Karpas-422 (cell line): ENCODE data around the gene BTBD16. TPM values are rescaled to one million over a fixed set of nuclear protein-coding genes. Genes with fewer than 3 reads are reported as not detected.

ENCODE experiments used
- DNase-seq: peaks from one replicate; pipeline ENCODE4 v3.0.0-alpha.2; 2015
- H2AFZ ChIP-seq: fragments of 200-600 bp; sonication (generic); 2 replicates; pipeline ENCODE4 v1.6.1; 2014; ENCODE audit warnings: antibody characterized with exemption, low read length, mixed read lengths
- H3K27ac ChIP-seq: fragments of 200-600 bp; sonication (generic); 2 replicates; pipeline ENCODE4 v1.5.1; 2014; ENCODE audit warnings: mild to moderate bottlenecking, low read length, moderate library complexity
- H3K27me3 ChIP-seq: fragments of 200-600 bp; sonication (generic); 2 replicates; pipeline ENCODE4 v1.6.1; 2014; ENCODE audit warnings: low read length, mixed read lengths
- H3K36me3 ChIP-seq: fragments of 200-600 bp; sonication (generic); 2 replicates; pipeline ENCODE4 v1.6.1; 2014; ENCODE audit warnings: low read length, mixed read lengths; ENCODE audit not compliant: insufficient read depth
- H3K4me1 ChIP-seq: fragments of 200-600 bp; sonication (generic); 2 replicates; pipeline ENCODE4 v1.6.1; 2014; ENCODE audit warnings: mild to moderate bottlenecking, low read length, mixed read lengths
- H3K4me2 ChIP-seq: fragments of 200-600 bp; sonication (generic); 2 replicates; pipeline ENCODE4 v1.6.1; 2014; ENCODE audit warnings: low read length, low read depth, mild to moderate bottlenecking; ENCODE audit not compliant: poor library complexity, severe bottlenecking
- H3K4me3 ChIP-seq: fragments of 200-600 bp; sonication (generic); 2 replicates; pipeline ENCODE4 v1.5.1; 2014; ENCODE audit warnings: mild to moderate bottlenecking, antibody characterized with exemption, low read length, mixed read lengths
- H3K79me2 ChIP-seq: fragments of 200-600 bp; sonication (generic); 2 replicates; pipeline ENCODE4 v1.6.1; 2014; ENCODE audit warnings: mild to moderate bottlenecking, low read length, mixed read lengths
- H3K9ac ChIP-seq: fragments of 200-600 bp; sonication (generic); 2 replicates; pipeline ENCODE4 v1.6.0; 2014; ENCODE audit warnings: low read length
- H3K9me2 ChIP-seq: fragments of 200-600 bp; sonication (generic), shearing (Covaris generic); replicated peaks from 2 replicates; pipeline ENCODE4 v1.6.0; 2014; ENCODE audit warnings: mild to moderate bottlenecking, low read length, moderate library complexity; ENCODE audit not compliant: insufficient read depth
- H3K9me3 ChIP-seq: fragments of 300-700, 200-600 bp; sonication (generic); 2 replicates; pipeline ENCODE4 v1.6.1; 2014; ENCODE audit warnings: low read length, mixed read lengths
- H4K20me1 ChIP-seq: fragments of 200-600 bp; sonication (generic); 2 replicates; pipeline ENCODE4 v1.6.1; 2014; ENCODE audit warnings: mild to moderate bottlenecking, antibody characterized with exemption, low read length, low read depth; ENCODE audit not compliant: insufficient read depth
- total RNA-seq: library from RNA; depleted of rRNA; stranded (reverse); fragments of >200 nt; shearing (Covaris generic); gene quantifications from 2 replicates; pipeline ENCODE4 v1.2.3, GENCODE V29; 2014; ENCODE audit warnings: low replicate concordance

The BTBD16 gene
- total RNA-seq, 1 experiment from 2014 or later = not detected

DNA sequence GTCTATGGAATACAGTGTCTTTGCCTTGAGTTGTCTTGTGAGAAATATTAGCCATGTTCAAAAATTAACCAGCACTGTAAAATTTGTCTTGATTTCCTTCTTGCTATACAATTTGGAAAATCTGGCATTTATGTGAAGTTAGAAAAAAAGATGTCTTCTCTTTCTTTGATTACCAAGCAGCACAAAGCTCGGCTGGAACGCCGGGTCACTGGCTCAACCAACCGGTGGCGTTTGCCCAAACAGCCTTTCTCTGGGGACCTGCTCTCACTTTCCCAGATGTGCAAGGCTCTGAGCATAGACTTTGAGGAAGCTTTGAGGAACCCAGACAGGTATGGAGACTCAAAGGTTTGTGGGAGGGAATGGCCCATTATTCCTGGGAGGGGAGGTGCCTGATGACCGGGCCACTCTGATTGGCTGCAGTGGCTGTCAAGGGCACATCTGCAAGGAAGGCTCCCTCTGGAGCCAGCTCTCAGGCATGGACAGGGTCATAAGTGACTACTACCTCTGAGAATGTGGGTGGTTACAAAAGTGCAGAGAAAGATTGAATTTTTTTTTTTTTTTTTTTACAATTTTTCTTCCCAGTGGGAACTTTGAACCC lies 5.6 kb downstream of the BTBD16 start:
- H3K4me3 ChIP-seq = no peak overlapping the region
- no peaks in the 10 kb centered on the region for H3K4me1 ChIP-seq
- no peaks in the 10 kb centered on the region for H3K9me3 ChIP-seq
- no peaks in the 10 kb centered on the region for H3K9me2 ChIP-seq
- no peaks in the 10 kb centered on the region for H4K20me1 ChIP-seq
- no peaks in the 10 kb centered on the region for H3K36me3 ChIP-seq
- no peak overlapping the region for H3K4me2 ChIP-seq
- no peak overlapping the region for H3K9ac ChIP-seq
- H2AFZ ChIP-seq = no peak overlapping the region
- no peak overlapping the region for H3K27ac ChIP-seq
- no peaks in the 10 kb centered on the region for H3K79me2 ChIP-seq
- no peak for DNase-seq
- H3K27me3 ChIP-seq = no peaks in the 10 kb centered on the region

DNA sequence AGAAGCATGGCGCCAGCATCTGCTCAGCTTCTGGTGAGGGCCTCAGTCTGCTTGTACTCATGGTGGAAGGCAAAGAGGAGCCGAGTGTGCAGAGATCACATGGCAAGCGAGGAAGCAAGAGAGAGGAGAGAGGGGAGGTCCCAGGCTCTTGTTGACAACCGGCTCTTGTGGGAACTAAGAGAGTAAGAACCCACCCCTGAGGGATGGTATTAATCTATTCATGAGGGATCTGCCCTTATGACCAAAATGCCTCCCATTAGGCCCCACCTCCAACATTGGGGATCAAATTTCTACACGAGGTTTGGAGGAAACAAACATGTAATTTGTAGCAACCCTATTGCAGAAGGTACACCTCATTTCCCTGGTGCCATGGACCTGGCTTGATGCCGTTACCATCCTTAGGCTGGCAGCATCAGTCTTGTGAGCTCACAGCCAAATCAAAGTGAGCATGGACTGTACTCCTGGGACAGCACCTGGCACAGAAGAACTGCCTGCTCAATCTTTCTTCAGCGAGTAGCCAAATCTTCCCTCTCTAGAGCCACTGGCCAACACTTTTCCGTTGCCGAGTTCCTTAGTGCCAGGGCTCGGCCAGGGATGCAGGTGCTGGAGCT lies 6.5 kb downstream of the BTBD16 start:
- Histone ChIP-seq H3K36me3 (no peaks in the 10 kb centered on the region), H3K27ac (no peak overlapping the region), H3K4me1 (no peaks in the 10 kb centered on the region), H3K9me2 (no peaks in the 10 kb centered on the region), H4K20me1 (no peaks in the 10 kb centered on the region), H2AFZ (no peak overlapping the region), H3K9ac (no peak overlapping the region), H3K27me3 (no peaks in the 10 kb centered on the region), H3K79me2 (no peaks in the 10 kb centered on the region), H3K9me3 (no peaks in the 10 kb centered on the region), H3K4me2 (no peak overlapping the region), H3K4me3 (no peak overlapping the region)
- no peak for DNase-seq

DNA sequence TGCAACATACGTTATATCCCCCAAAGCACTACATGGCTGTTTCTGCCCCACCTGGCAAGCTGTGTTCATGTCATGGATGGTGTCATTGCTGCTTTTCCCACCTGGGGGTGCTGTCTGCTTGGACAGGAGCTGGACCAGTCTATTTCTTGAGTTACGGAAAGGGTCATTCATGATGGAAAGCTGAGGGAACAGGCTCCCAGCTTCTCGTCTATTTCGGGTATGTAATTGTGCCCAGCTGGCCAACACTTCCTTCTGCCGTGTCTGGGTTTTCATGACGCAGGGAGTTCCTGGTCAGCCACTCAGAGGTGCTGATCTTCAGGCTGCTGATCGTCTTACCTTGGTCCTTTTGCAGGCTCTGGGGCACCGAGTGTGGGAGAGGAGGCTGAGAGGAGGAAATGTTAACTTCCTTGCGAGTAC lies 8.6 kb downstream of the BTBD16 start:
- no peak overlapping the region for H3K9ac ChIP-seq
- no peaks in the 10 kb centered on the region for H3K4me1 ChIP-seq
- no peaks in the 10 kb centered on the region for H3K9me3 ChIP-seq
- H3K27me3 ChIP-seq = no peaks in the 10 kb centered on the region
- no peaks in the 10 kb centered on the region for H4K20me1 ChIP-seq
- H3K79me2 ChIP-seq = no peaks in the 10 kb centered on the region
- H2AFZ ChIP-seq = no peak overlapping the region
- H3K4me2 ChIP-seq = no peak overlapping the region
- no peak overlapping the region for H3K27ac ChIP-seq
- H3K9me2 ChIP-seq = no peaks in the 10 kb centered on the region
- DNase-seq = peak; percentile 74
- H3K4me3 ChIP-seq = no peak overlapping the region
- H3K36me3 ChIP-seq = no peaks in the 10 kb centered on the region

DNA sequence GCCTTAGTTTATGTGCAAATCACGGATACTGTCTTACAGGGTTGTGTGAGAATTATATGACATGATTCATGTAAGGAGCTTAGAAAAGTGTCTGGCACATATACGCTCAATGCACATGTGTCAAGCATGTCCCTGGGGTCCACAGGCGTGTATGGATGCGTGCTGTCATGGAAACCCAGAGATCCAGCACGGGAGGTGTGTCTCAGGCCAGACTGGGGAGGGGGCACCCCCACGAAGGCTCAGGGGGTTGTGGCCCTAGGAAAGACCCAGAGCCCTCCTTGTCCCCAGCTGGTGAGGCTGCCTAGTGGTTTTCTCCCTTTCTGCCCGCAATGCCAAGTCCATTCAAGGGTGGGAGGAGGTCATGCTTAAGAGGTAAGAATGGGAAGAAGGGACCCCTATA lies 9.1 kb downstream of the BTBD16 start:
- H3K27me3 ChIP-seq = no peaks in the 10 kb centered on the region
- no peaks in the 10 kb centered on the region for H3K79me2 ChIP-seq
- no peaks in the 10 kb centered on the region for H3K36me3 ChIP-seq
- no peak overlapping the region for H3K4me3 ChIP-seq
- H4K20me1 ChIP-seq = no peaks in the 10 kb centered on the region
- H3K4me1 ChIP-seq = no peaks in the 10 kb centered on the region
- DNase-seq = no peak
- no peak overlapping the region for H3K27ac ChIP-seq
- H3K9me3 ChIP-seq = no peaks in the 10 kb centered on the region
- no peak overlapping the region for H3K4me2 ChIP-seq
- H2AFZ ChIP-seq = no peak overlapping the region
- H3K9ac ChIP-seq = no peak overlapping the region
- no peaks in the 10 kb centered on the region for H3K9me2 ChIP-seq

DNA sequence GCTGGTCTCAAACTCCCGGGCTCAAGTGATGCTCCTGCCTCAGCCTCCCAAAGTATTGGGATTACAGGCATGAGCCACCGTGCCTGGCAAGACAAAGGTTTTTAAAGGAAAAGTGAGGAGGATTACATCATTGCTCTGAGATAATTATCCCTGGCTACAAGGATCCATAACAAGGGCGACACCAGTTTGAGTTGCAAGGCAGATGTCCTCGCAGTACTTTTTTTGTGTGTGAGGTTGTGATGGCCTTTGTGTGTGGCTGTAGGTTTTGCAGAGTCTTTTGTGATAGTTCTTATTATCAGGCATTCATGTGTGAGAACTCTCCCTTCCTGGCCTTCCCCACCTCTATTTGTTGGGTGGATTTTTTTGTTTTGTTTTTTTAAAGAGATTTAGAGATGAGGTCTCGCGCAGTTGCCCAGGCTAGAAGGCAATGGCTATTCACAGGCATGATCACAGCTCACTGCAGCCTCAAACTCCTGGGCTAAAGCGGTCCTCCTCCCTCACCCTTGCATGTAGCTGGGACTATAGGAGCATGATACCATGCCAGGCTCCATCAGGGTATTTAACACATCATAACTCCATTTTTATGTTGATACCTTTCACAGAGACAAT lies 10.0 kb downstream of the BTBD16 start:
- Histone ChIP-seq H3K9me3 (no peaks in the 10 kb centered on the region), H3K9me2 (no peaks in the 10 kb centered on the region), H4K20me1 (no peaks in the 10 kb centered on the region), H3K27me3 (no peaks in the 10 kb centered on the region), H3K4me1 (no peaks in the 10 kb centered on the region), H3K36me3 (no peaks in the 10 kb centered on the region), H3K27ac (no peak overlapping the region), H2AFZ (no peak overlapping the region), H3K4me2 (no peak overlapping the region), H3K9ac (no peak overlapping the region), H3K79me2 (no peaks in the 10 kb centered on the region), H3K4me3 (no peak overlapping the region)
- DNase-seq = no peak

DNA sequence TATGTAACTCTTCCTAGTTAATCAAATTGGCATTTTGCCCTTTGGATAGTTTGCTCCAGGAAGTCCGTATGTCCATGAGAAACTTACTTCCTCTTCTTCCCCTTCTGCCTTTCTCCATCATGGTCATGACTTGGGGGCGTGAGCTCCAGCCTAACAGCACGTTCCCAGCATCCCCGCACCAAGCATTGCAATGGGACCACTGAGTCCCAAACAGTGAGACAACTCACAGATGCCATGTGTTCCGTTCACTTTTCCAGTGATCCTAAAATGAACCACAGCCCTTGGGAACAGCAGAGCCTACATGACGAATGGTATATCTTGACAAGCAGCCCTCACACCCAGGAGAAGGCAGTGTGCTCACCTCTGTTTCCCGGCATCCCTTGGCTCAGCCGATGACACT lies 10.7 kb downstream of the BTBD16 start:
- DNase-seq = no peak
- no peaks in the 10 kb centered on the region for H3K27me3 ChIP-seq
- H4K20me1 ChIP-seq = no peaks in the 10 kb centered on the region
- no peak overlapping the region for H3K4me2 ChIP-seq
- H3K9me2 ChIP-seq = no peaks in the 10 kb centered on the region
- H3K27ac ChIP-seq = no peak overlapping the region
- no peak overlapping the region for H2AFZ ChIP-seq
- H3K9me3 ChIP-seq = no peaks in the 10 kb centered on the region
- H3K79me2 ChIP-seq = no peaks in the 10 kb centered on the region
- no peak overlapping the region for H3K9ac ChIP-seq
- H3K4me3 ChIP-seq = no peak overlapping the region
- H3K36me3 ChIP-seq = no peaks in the 10 kb centered on the region
- H3K4me1 ChIP-seq = no peaks in the 10 kb centered on the region

DNA sequence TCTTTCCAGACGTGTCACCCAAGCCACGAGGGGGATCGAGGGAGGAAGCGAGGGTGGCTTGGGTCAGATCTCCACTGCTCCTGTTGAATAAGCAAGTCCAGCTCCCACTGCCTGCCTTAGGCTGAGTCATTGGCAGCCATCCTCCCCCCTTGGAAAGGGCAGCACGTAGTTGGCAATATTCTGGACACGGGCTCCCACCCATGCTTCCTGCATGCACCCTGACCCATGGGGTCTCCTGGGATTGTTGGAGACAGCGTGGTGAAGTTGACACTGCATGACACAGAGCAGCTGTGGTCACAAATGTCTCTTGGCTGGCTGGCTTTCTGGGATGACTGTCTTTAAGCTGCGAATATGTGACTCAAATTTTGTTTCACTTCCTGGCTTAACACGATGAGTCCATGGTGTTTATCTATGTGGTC lies 11.2 kb downstream of the BTBD16 start:
- no peaks in the 10 kb centered on the region for H3K36me3 ChIP-seq
- no peaks in the 10 kb centered on the region for H4K20me1 ChIP-seq
- H3K9me2 ChIP-seq = no peaks in the 10 kb centered on the region
- H3K4me3 ChIP-seq = no peak overlapping the region
- H3K79me2 ChIP-seq = no peaks in the 10 kb centered on the region
- no peak overlapping the region for H3K9ac ChIP-seq
- H3K4me1 ChIP-seq = no peaks in the 10 kb centered on the region
- no peak overlapping the region for H3K4me2 ChIP-seq
- H3K27me3 ChIP-seq = no peaks in the 10 kb centered on the region
- H2AFZ ChIP-seq = no peak overlapping the region
- no peak overlapping the region for H3K27ac ChIP-seq
- no peaks in the 10 kb centered on the region for H3K9me3 ChIP-seq
- DNase-seq = no peak

DNA sequence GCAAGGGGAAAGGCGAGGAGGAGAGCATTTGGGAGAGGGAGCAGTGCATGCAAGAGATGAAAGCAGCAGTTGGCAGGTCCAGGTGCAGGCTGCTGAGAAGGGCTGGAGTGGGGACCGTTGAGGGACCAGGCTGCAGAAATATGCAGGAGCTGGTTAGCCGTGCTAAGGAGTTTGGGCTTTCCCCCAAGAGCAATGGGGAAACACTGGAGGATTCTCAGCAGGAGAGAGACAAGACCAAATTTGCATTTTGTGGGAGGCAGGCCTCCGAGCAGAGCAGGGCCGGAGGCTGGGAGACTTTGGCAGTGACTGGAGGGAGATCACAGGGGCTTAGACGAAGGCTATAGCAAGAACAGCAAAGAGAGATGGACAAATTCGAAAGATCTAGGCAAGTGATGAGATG lies 11.8 kb downstream of the BTBD16 start:
- H3K9me3 ChIP-seq = no peaks in the 10 kb centered on the region

More for the DNA sequence above, 11.8 kb downstream of the BTBD16 start:
- H3K27me3 ChIP-seq = no peaks in the 10 kb centered on the region
- H3K4me3 ChIP-seq = no peak overlapping the region
- H3K79me2 ChIP-seq = no peaks in the 10 kb centered on the region
- H3K9me2 ChIP-seq = no peaks in the 10 kb centered on the region
- no peak overlapping the region for H3K27ac ChIP-seq
- H3K4me1 ChIP-seq = no peaks in the 10 kb centered on the region
- no peak overlapping the region for H3K9ac ChIP-seq
- H2AFZ ChIP-seq = no peak overlapping the region
- no peaks in the 10 kb centered on the region for H4K20me1 ChIP-seq
- H3K4me2 ChIP-seq = no peak overlapping the region
- no peak for DNase-seq
- H3K36me3 ChIP-seq = no peaks in the 10 kb centered on the region
